Measurements from ENCODE around the gene FKBP1B.

The FKBP1B gene

GRCh38 chr2:24050041-24050979 lies 769 bp downstream of the FKBP1B start (continued):
- TF ChIP-seq ZNF658 (tag by site-specific recombination; IDR thresholded peaks at IDR 0.05) (no peak), ZBTB20 (tag by site-specific recombination; IDR thresholded peaks at IDR 0.05) (peak; percentile 13; the same call in 1 of the 2 replicates), GLIS1 (tag by site-specific recombination; IDR thresholded peaks at IDR 0.05) (peak; percentile 31)

DNA sequence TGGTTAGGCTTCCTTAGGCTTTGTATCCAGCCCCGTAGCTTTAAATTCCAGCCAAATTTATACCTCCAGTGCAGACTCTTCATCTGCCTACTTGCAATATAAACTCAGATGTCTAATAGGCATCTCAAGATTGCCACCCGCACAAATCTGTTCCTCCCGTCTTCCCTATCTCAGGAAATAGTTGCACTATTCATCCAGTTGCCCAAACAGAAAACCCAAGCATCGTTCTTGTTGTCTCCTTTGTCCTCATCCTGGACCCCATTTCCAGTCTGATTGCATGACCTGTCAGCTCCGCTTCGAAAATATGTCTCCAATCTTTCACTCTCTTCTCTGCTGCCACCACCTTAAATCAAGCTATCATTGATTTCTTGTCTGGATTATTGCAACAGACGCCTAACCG lies 2.3 kb downstream of the FKBP1B start:
- ChIA-PET POLR2A (interaction anchor here (3.6 kb wide), 1 partner anchor 125 kb away, joined by 20 read pairs; the partner anchor contains the start of gene ATAD2B), CTCF (interaction anchor here (1.4 to 2.1 kb wide), 2 partner anchors 15 to 126 kb away, joined by 3 to 8 read pairs; partner anchors contain the start of gene ATAD2B)
- TF ChIP-seq ZNF391 (tag by site-specific recombination; IDR thresholded peaks at IDR 0.05; ENCODE audit: borderline replicate concordance, low read depth) (no peak), ZBTB48 (tag by site-specific recombination; IDR thresholded peaks at IDR 0.05) (no peak), ZNF155 (tag by site-specific recombination; IDR thresholded peaks at IDR 0.05) (no peak), ZNF660 (tag by site-specific recombination; IDR thresholded peaks at IDR 0.05) (no peak), ZSCAN16 (tag by site-specific recombination; IDR thresholded peaks at IDR 0.05) (no peak), RBAK (tag by site-specific recombination; IDR thresholded peaks at IDR 0.05) (no peak), ZNF274 (IDR thresholded peaks at IDR 0.05; ENCODE audit: low read length) (no peak), ZNF274 (tag by site-specific recombination; IDR thresholded peaks at IDR 0.05; ENCODE audit: borderline replicate concordance) (no peak), SALL2 (tag by site-specific recombination; IDR thresholded peaks at IDR 0.05; ENCODE audit: borderline replicate concordance) (no peak), ZNF324 (tag by site-specific recombination; IDR thresholded peaks at IDR 0.05) (no peak), ZNF555 (tag by site-specific recombination; conservative IDR thresholded peaks at IDR 0.05) (no peak), ZNF169 (tag by site-specific recombination; IDR thresholded peaks at IDR 0.05) (no peak)
- TF ChIP-seq, protein P1, sequence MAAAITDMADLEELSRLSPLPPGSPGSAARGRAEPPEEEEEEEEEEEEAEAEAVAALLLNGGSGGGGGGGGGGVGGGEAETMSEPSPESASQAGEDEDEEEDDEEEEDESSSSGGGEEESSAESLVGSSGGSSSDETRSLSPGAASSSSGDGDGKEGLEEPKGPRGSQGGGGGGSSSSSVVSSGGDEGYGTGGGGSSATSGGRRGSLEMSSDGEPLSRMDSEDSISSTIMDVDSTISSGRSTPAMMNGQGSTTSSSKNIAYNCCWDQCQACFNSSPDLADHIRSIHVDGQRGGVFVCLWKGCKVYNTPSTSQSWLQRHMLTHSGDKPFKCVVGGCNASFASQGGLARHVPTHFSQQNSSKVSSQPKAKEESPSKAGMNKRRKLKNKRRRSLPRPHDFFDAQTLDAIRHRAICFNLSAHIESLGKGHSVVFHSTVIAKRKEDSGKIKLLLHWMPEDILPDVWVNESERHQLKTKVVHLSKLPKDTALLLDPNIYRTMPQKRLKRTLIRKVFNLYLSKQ (tag by site-specific recombination; IDR thresholded peaks at IDR 0.05; ENCODE audit: borderline replicate concordance) = no peak
- H3K4me3 ChIP-seq (ENCODE audit: low read depth, low read length) = no peak overlapping the region
- peaks cover 0 to 18% of the 10 kb centered on the region in 2 experiments; a peak in 2 of 3 replicates for H3K36me3 ChIP-seq (ENCODE audit: control insufficient read depth in 2 of 2, insufficient read depth in 1 of 2, low read length in 2 of 2)
- H3K27ac ChIP-seq (ENCODE audit: extremely low read depth, low read depth, low read length) = no peak overlapping the region
- H3K4me1 ChIP-seq (ENCODE audit: control insufficient read depth, insufficient read depth, low read length) = 0 out of 2 replicates have a peak, but pooled peaks cover 7% of the 10 kb centered on the region
- H3K9me3 ChIP-seq (ENCODE audit: control insufficient read depth, insufficient read depth, low read depth, low read length) = no peaks in the 10 kb centered on the region

- no peak for TF ChIP-seq ZNF664 (tag by site-specific recombination; IDR thresholded peaks at IDR 0.05)
- TF ChIP-seq ZNF626 (tag by site-specific recombination; IDR thresholded peaks at IDR 0.05) = no peak
- no peak for TF ChIP-seq ZBTB7A (tag by site-specific recombination; IDR thresholded peaks at IDR 0.05; ENCODE audit: low read depth)
- no peak for TF ChIP-seq BCL6B (tag by site-specific recombination; IDR thresholded peaks at IDR 0.05)
- TF ChIP-seq ZNF184 (tag by site-specific recombination; IDR thresholded peaks at IDR 0.05) = no peak
- TF ChIP-seq ZNF404 (tag by site-specific recombination; IDR thresholded peaks at IDR 0.05) = no peak
- H3K36me3 ChIP-seq (ENCODE audit: control insufficient read depth in 2 of 2, insufficient read depth in 1 of 2, low read length in 2 of 2) = peaks cover 0 to 18% of the 10 kb centered on the region in 2 experiments; a peak in 2 of 3 replicates
- no peak overlapping the region for H3K27ac ChIP-seq (ENCODE audit: extremely low read depth, low read depth, low read length)
- ChIA-PET POLR2A (interaction anchor here (0.6 to 2.6 kb wide), 3 partner anchors 11 to 23 kb away, joined by 3 to 14 read pairs (median 3); partner anchors contain the start of gene SF3B6), CTCF (interaction anchor here (0.7 to 1.4 kb wide), 2 partner anchors 14 to 211 kb away, joined by 3 to 5 read pairs; no protein-coding TSS in a partner anchor)
- H3K9me3 ChIP-seq (ENCODE audit: control insufficient read depth, insufficient read depth, low read depth, low read length) = no peaks in the 10 kb centered on the region
- 0 out of 2 replicates have a peak, but pooled peaks cover 3% of the 10 kb centered on the region for H3K4me1 ChIP-seq (ENCODE audit: control insufficient read depth, insufficient read depth, low read length)
- H3K4me3 ChIP-seq (ENCODE audit: low read depth, low read length) = no peak overlapping the region
These were observed 3.4 kb downstream of the FKBP1B start for GRCh38 chr2:24052951-24053350.

Data from HEK293 (cell line).